Activated CD8-positive, alpha-beta memory T cell treated with anti-CD3 and anti-CD28 coated beads for 24 hours (primary cell): ENCODE results near the gene EGFLAM.
"Not testable (repeated sequence)": the region's sequence is repeated elsewhere in the genome, so short reads cannot be mapped to it uniquely, and the experiment has no call there.

Experiments
- DNase-seq: peaks from one replicate; pipeline ENCODE4 v3.0.0-alpha.2; 2020

The EGFLAM gene

GRCh38 chr5:38381361-38381760 is 123.0 kb downstream of the EGFLAM start:
- DNase-seq = no peak

- DNase-seq = peak; percentile 63
These were observed 124.5 kb downstream of the EGFLAM start for GRCh38 chr5:38382898-38383297.

- no peak for DNase-seq
These were observed 125.3 kb downstream of the EGFLAM start for GRCh38 chr5:38383701-38384100.

- no peak for DNase-seq
These were observed 126.0 kb downstream of the EGFLAM start for GRCh38 chr5:38384396-38384795.

- DNase-seq = no peak
These were observed 128.8 kb downstream of the EGFLAM start for GRCh38 chr5:38387161-38387560.

GRCh38 chr5:38393636-38394035 is 135.3 kb downstream of the EGFLAM start:
- no peak for DNase-seq

- no peak for DNase-seq
These were observed 138.4 kb downstream of the EGFLAM start for GRCh38 chr5:38396766-38397165.

GRCh38 chr5:38400365-38400764 is 142.0 kb downstream of the EGFLAM start:
- no peak for DNase-seq

GRCh38 chr5:38401145-38401544 is 142.8 kb downstream of the EGFLAM start:
- DNase-seq = no peak

- DNase-seq = no peak
These were observed 145.0 kb downstream of the EGFLAM start for GRCh38 chr5:38403406-38403805.

- DNase-seq = no peak
These were observed 145.7 kb downstream of the EGFLAM start for GRCh38 chr5:38403877-38404635.

GRCh38 chr5:38404667-38405276 is 146.4 kb downstream of the EGFLAM start:
- DNase-seq = no peak

- no peak for DNase-seq
These were observed 150.3 kb downstream of the EGFLAM start for GRCh38 chr5:38408446-38409198.

- DNase-seq = no peak
These were observed 152.1 kb downstream of the EGFLAM start for GRCh38 chr5:38410304-38410990.

- no peak for DNase-seq
These were observed 155.3 kb downstream of the EGFLAM start for GRCh38 chr5:38413696-38414095.

- no peak for DNase-seq
These were observed 156.0 kb downstream of the EGFLAM start for GRCh38 chr5:38414348-38414747.

GRCh38 chr5:38415772-38416171 is 157.4 kb downstream of the EGFLAM start:
- not testable (repeated sequence) for DNase-seq

- DNase-seq = no peak
These were observed 159.3 kb downstream of the EGFLAM start for GRCh38 chr5:38417658-38418017.

- no peak for DNase-seq
These were observed 161.9 kb downstream of the EGFLAM start for GRCh38 chr5:38420246-38420645.

- no peak for DNase-seq
These were observed 162.5 kb downstream of the EGFLAM start for GRCh38 chr5:38420691-38421390.

GRCh38 chr5:38422622-38423021 is 164.3 kb downstream of the EGFLAM start:
- no peak for DNase-seq

- no peak for DNase-seq
These were observed 165.2 kb downstream of the EGFLAM start for GRCh38 chr5:38423276-38424147.
